Muscle layer of duodenum (tissue), 2 donors: ENCODE data around the gene C17orf67.

Experiments used
- H3K27ac ChIP-seq: one replicate; pipeline ENCODE4 v1.7.0; 2013; ENCODE audit warnings: mild to moderate bottlenecking, low read length
- H3K27me3 ChIP-seq: one replicate; pipeline ENCODE4 v1.7.0; 2013; ENCODE audit warnings: low read depth, mild to moderate bottlenecking, control low read depth, low read length
- H3K36me3 ChIP-seq, 2 donors: one replicate each; pipeline ENCODE4 v1.7.0; 2013; ENCODE audit warnings: low read length in 2 of 2, control low read depth in 1 of 2, mild to moderate bottlenecking in 1 of 2; ENCODE audit not compliant: insufficient read depth in 2 of 2, control insufficient read depth in 1 of 2
- H3K4me1 ChIP-seq, 2 donors: one replicate each; pipeline ENCODE4 v1.7.0; 2013; ENCODE audit warnings: low read length in 2 of 2, mild to moderate bottlenecking in 2 of 2, control low read depth in 1 of 2, moderate library complexity in 1 of 2; ENCODE audit not compliant: insufficient read depth in 2 of 2, control insufficient read depth in 1 of 2
- H3K4me3 ChIP-seq, 2 donors: one replicate each; pipeline ENCODE4 v1.7.0; 2013; ENCODE audit warnings: low read length in 2 of 2, low read depth in 1 of 2, mild to moderate bottlenecking in 1 of 2
- H3K9me3 ChIP-seq, 2 donors: one replicate each; pipeline ENCODE4 v1.7.0; 2013; ENCODE audit warnings: low read length in 2 of 2, control low read depth in 1 of 2, mild to moderate bottlenecking in 1 of 2; ENCODE audit not compliant: control insufficient read depth in 1 of 2
- donor health status: healthy.

C17orf67 gene

GRCh38 chr17:56806949-56807348, 26.8 kb downstream of the C17orf67 start:
- H3K4me3 ChIP-seq, result no peak overlapping the region
- H3K4me1 ChIP-seq, result peaks cover 0 to 9% of the 10 kb centered on the region in 2 donors
- H3K27me3 ChIP-seq, result no peaks in the 10 kb centered on the region
- no peak overlapping the region for H3K27ac ChIP-seq
- no peaks in the 10 kb centered on the region for H3K9me3 ChIP-seq
- no peaks in the 10 kb centered on the region for H3K36me3 ChIP-seq

GRCh38 chr17:56804454-56804853, 29.3 kb downstream of the C17orf67 start:
- no peaks in the 10 kb centered on the region for H3K36me3 ChIP-seq
- H3K4me1 ChIP-seq, result peaks cover 0 to 9% of the 10 kb centered on the region in 2 donors
- no peaks in the 10 kb centered on the region for H3K9me3 ChIP-seq
- H3K27me3 ChIP-seq, result no peaks in the 10 kb centered on the region
- H3K27ac ChIP-seq, result no peak overlapping the region
- no peak overlapping the region for H3K4me3 ChIP-seq

GRCh38 chr17:56803071-56803470, 30.6 kb downstream of the C17orf67 start:
- Histone ChIP-seq H3K27ac (no peak overlapping the region), H3K4me1 (peaks cover 0 to 9% of the 10 kb centered on the region in 2 donors), H3K36me3 (no peaks in the 10 kb centered on the region), H3K9me3 (no peaks in the 10 kb centered on the region), H3K27me3 (no peaks in the 10 kb centered on the region), H3K4me3 (no peak overlapping the region)

GRCh38 chr17:56801459-56802178, 32.1 kb downstream of the C17orf67 start:
- Histone ChIP-seq H3K36me3 (no peaks in the 10 kb centered on the region), H3K4me1 (peaks cover 0 to 9% of the 10 kb centered on the region in 2 donors), H3K9me3 (no peaks in the 10 kb centered on the region), H3K4me3 (no peak overlapping the region), H3K27ac (no peak overlapping the region), H3K27me3 (no peaks in the 10 kb centered on the region)

GRCh38 chr17:56798916-56799315, 34.8 kb downstream of the C17orf67 start:
- Histone ChIP-seq H3K27me3 (no peaks in the 10 kb centered on the region), H3K4me3 (no peak overlapping the region), H3K27ac (no peak overlapping the region), H3K4me1 (peaks cover 0 to 1% of the 10 kb centered on the region in 2 donors), H3K36me3 (no peaks in the 10 kb centered on the region), H3K9me3 (no peaks in the 10 kb centered on the region)

- no peaks in the 10 kb centered on the region for H3K9me3 ChIP-seq
- H3K36me3 ChIP-seq, result no peaks in the 10 kb centered on the region
- H3K27ac ChIP-seq, result no peak overlapping the region
- no peaks in the 10 kb centered on the region for H3K27me3 ChIP-seq
- H3K4me3 ChIP-seq, result no peak overlapping the region
- H3K4me1 ChIP-seq, result no peaks in the 10 kb centered on the region
Observed at GRCh38 chr17:56796536-56796935, 37.2 kb downstream of the C17orf67 start.

- H3K27ac ChIP-seq, result no peak overlapping the region
- no peaks in the 10 kb centered on the region for H3K9me3 ChIP-seq
- no peak overlapping the region for H3K4me3 ChIP-seq
- no peaks in the 10 kb centered on the region for H3K36me3 ChIP-seq
- no peaks in the 10 kb centered on the region for H3K27me3 ChIP-seq
- no peaks in the 10 kb centered on the region for H3K4me1 ChIP-seq
Observed at GRCh38 chr17:56795221-56795865, 38.4 kb downstream of the C17orf67 start.

- Histone ChIP-seq H3K4me3 (no peak overlapping the region), H3K9me3 (no peaks in the 10 kb centered on the region), H3K27ac (no peak overlapping the region), H3K27me3 (no peaks in the 10 kb centered on the region), H3K4me1 (no peaks in the 10 kb centered on the region), H3K36me3 (no peaks in the 10 kb centered on the region)
Observed at GRCh38 chr17:56793957-56794356, 39.8 kb downstream of the C17orf67 start.

GRCh38 chr17:56793531-56793930, 40.2 kb downstream of the C17orf67 start:
- H3K27ac ChIP-seq, result no peak overlapping the region
- no peaks in the 10 kb centered on the region for H3K9me3 ChIP-seq
- H3K4me1 ChIP-seq, result no peaks in the 10 kb centered on the region
- H3K4me3 ChIP-seq, result no peak overlapping the region
- H3K27me3 ChIP-seq, result no peaks in the 10 kb centered on the region
- H3K36me3 ChIP-seq, result no peaks in the 10 kb centered on the region

GRCh38 chr17:56792267-56792666, 41.5 kb downstream of the C17orf67 start:
- H3K27ac ChIP-seq, result no peak overlapping the region
- no peaks in the 10 kb centered on the region for H3K36me3 ChIP-seq
- H3K9me3 ChIP-seq, result no peaks in the 10 kb centered on the region
- no peaks in the 10 kb centered on the region for H3K4me1 ChIP-seq
- no peaks in the 10 kb centered on the region for H3K27me3 ChIP-seq
- H3K4me3 ChIP-seq, result no peak overlapping the region

- Histone ChIP-seq H3K4me1 (no peaks in the 10 kb centered on the region), H3K27me3 (no peaks in the 10 kb centered on the region), H3K27ac (no peak overlapping the region), H3K4me3 (no peak overlapping the region), H3K9me3 (no peaks in the 10 kb centered on the region), H3K36me3 (no peaks in the 10 kb centered on the region)
Observed at GRCh38 chr17:56786989-56787482, 46.7 kb downstream of the C17orf67 start.
